Measurements from ENCODE around the gene C9orf153.

Gene C9orf153

GRCh38 chr9:86176468-86176867 lies 83.0 kb downstream of the C9orf153 start:
- TF ChIP-seq CTCF (IDR thresholded peaks at IDR 0.05; ENCODE audit: unreplicated experiment in 3 of 3): no peak
- H3K9me3 Mint-ChIP-seq: no peaks in the 10 kb centered on the region
- no peaks in the 10 kb centered on the region for H3K27me3 Mint-ChIP-seq (ENCODE audit: low read depth)
- H3K4me3 Mint-ChIP-seq: no peak overlapping the region
- H3K4me1 Mint-ChIP-seq: no peaks in the 10 kb centered on the region
- H3K36me3 Mint-ChIP-seq (ENCODE audit: low read depth): no peaks in the 10 kb centered on the region
- H3K27ac Mint-ChIP-seq: no peak overlapping the region

GRCh38 chr9:86175743-86176456 lies 83.6 kb downstream of the C9orf153 start:
- TF ChIP-seq CTCF (IDR thresholded peaks at IDR 0.05; ENCODE audit: unreplicated experiment in 3 of 3): no peak
- no peak overlapping the region for H3K4me3 Mint-ChIP-seq
- no peaks in the 10 kb centered on the region for H3K27me3 Mint-ChIP-seq (ENCODE audit: low read depth)
- no peaks in the 10 kb centered on the region for H3K4me1 Mint-ChIP-seq
- no peak overlapping the region for H3K27ac Mint-ChIP-seq
- H3K9me3 Mint-ChIP-seq: no peaks in the 10 kb centered on the region
- no peaks in the 10 kb centered on the region for H3K36me3 Mint-ChIP-seq (ENCODE audit: low read depth)

- Mint-ChIP-seq H3K4me3 (no peak overlapping the region), H3K27me3 (ENCODE audit: low read depth) (no peaks in the 10 kb centered on the region), H3K27ac (no peak overlapping the region), H3K36me3 (ENCODE audit: low read depth) (no peaks in the 10 kb centered on the region), H3K4me1 (no peaks in the 10 kb centered on the region), H3K9me3 (no peaks in the 10 kb centered on the region)
- no peak for TF ChIP-seq CTCF (IDR thresholded peaks at IDR 0.05; ENCODE audit: unreplicated experiment in 3 of 3)
Measured at GRCh38 chr9:86175223-86175622, 84.2 kb downstream of the C9orf153 start.
